ENCODE data around the gene MYO1C. TPM values are rescaled to one million over a fixed set of nuclear protein-coding genes. Genes with fewer than 3 reads are reported as not detected.
"Not testable (repeated sequence)": the region's sequence is repeated elsewhere in the genome, so short reads cannot be mapped to it uniquely, and the experiment has no call there.

The MYO1C gene
- total RNA-seq, 1 donor from 2014 or later = 329 TPM

GRCh38 chr17:1511290-1511689 lies 18.8 kb upstream of the MYO1C start:
- Mint-ChIP-seq H3K36me3 (ENCODE audit: low read depth) (peaks cover 17% of the 10 kb centered on the region), H3K27ac (ENCODE audit: unreplicated experiment) (peak overlapping the region; percentile 85), H3K4me3 (ENCODE audit: unreplicated experiment) (no peak overlapping the region), H3K9me3 (ENCODE audit: low read depth) (no peaks in the 10 kb centered on the region), H3K27me3 (ENCODE audit: low read depth) (no peaks in the 10 kb centered on the region), H3K4me1 (ENCODE audit: low read depth) (peaks cover 36% of the 10 kb centered on the region)
- no peak for DNase-seq (ENCODE audit: low spot score)
- TF ChIP-seq CTCF (IDR thresholded peaks at IDR 0.05) = no peak

GRCh38 chr17:1509290-1509881 lies 16.9 kb upstream of the MYO1C start:
- no peak overlapping the region for H3K4me3 Mint-ChIP-seq (ENCODE audit: unreplicated experiment)
- H3K9me3 Mint-ChIP-seq (ENCODE audit: low read depth) = no peaks in the 10 kb centered on the region
- H3K27ac Mint-ChIP-seq (ENCODE audit: unreplicated experiment) = no peak overlapping the region
- no peak for DNase-seq (ENCODE audit: low spot score)
- H3K36me3 Mint-ChIP-seq (ENCODE audit: low read depth) = peaks cover 17% of the 10 kb centered on the region
- H3K4me1 Mint-ChIP-seq (ENCODE audit: low read depth) = peaks cover 26% of the 10 kb centered on the region
- no peaks in the 10 kb centered on the region for H3K27me3 Mint-ChIP-seq (ENCODE audit: low read depth)
- no peak for TF ChIP-seq CTCF (IDR thresholded peaks at IDR 0.05)

- H3K36me3 Mint-ChIP-seq (ENCODE audit: low read depth) = peaks cover 21% of the 10 kb centered on the region
- peaks cover 23% of the 10 kb centered on the region for H3K4me1 Mint-ChIP-seq (ENCODE audit: low read depth)
Measured at GRCh38 chr17:1508709-1509108, 16.2 kb upstream of the MYO1C start.

GRCh38 chr17:1506649-1507267 lies 14.3 kb upstream of the MYO1C start:
- peaks cover 15% of the 10 kb centered on the region for H3K4me1 Mint-ChIP-seq (ENCODE audit: low read depth)
- no peak overlapping the region for H3K27ac Mint-ChIP-seq (ENCODE audit: unreplicated experiment)

More at GRCh38 chr17:1508709-1509108, 16.2 kb upstream of the MYO1C start:
- DNase-seq (ENCODE audit: low spot score); H3K27me3 Mint-ChIP-seq (ENCODE audit: low read depth); H3K9me3 Mint-ChIP-seq (ENCODE audit: low read depth); H3K4me3 Mint-ChIP-seq (ENCODE audit: unreplicated experiment); H3K27ac Mint-ChIP-seq (ENCODE audit: unreplicated experiment): not testable (repeated sequence)

GRCh38 chr17:1505586-1505985 lies 13.1 kb upstream of the MYO1C start:
- H3K4me3 Mint-ChIP-seq (ENCODE audit: unreplicated experiment) = no peak overlapping the region
- peaks cover 18% of the 10 kb centered on the region for H3K36me3 Mint-ChIP-seq (ENCODE audit: low read depth)
- TF ChIP-seq CTCF (IDR thresholded peaks at IDR 0.05) = no peak
- peaks cover 5% of the 10 kb centered on the region for H3K4me1 Mint-ChIP-seq (ENCODE audit: low read depth)
- no peak for DNase-seq (ENCODE audit: low spot score)
- no peaks in the 10 kb centered on the region for H3K27me3 Mint-ChIP-seq (ENCODE audit: low read depth)
- no peaks in the 10 kb centered on the region for H3K9me3 Mint-ChIP-seq (ENCODE audit: low read depth)
- no peak overlapping the region for H3K27ac Mint-ChIP-seq (ENCODE audit: unreplicated experiment)

More at GRCh38 chr17:1506649-1507267, 14.3 kb upstream of the MYO1C start:
- Mint-ChIP-seq H3K9me3 (ENCODE audit: low read depth) (no peaks in the 10 kb centered on the region), H3K4me3 (ENCODE audit: unreplicated experiment) (no peak overlapping the region), H3K27me3 (ENCODE audit: low read depth) (no peaks in the 10 kb centered on the region), H3K36me3 (ENCODE audit: low read depth) (peaks cover 18% of the 10 kb centered on the region)
- TF ChIP-seq CTCF (IDR thresholded peaks at IDR 0.05) = no peak
- no peak for DNase-seq (ENCODE audit: low spot score)

- Mint-ChIP-seq H3K36me3 (ENCODE audit: low read depth) (peaks cover 18% of the 10 kb centered on the region), H3K27ac (ENCODE audit: unreplicated experiment) (no peak overlapping the region), H3K9me3 (ENCODE audit: low read depth) (no peaks in the 10 kb centered on the region), H3K4me3 (ENCODE audit: unreplicated experiment) (no peak overlapping the region), H3K27me3 (ENCODE audit: low read depth) (no peaks in the 10 kb centered on the region), H3K4me1 (ENCODE audit: low read depth) (peaks cover 5% of the 10 kb centered on the region)
- TF ChIP-seq CTCF (IDR thresholded peaks at IDR 0.05) = no peak
- DNase-seq (ENCODE audit: low spot score) = no peak
Measured at GRCh38 chr17:1504866-1505265, 12.4 kb upstream of the MYO1C start.
